Glomerular visceral epithelial cell (primary cell): ENCODE data around the gene RAPGEF5.

Experiments
- DNase-seq: peaks from one replicate; pipeline ENCODE4 v3.0.0-alpha.2; 2016; ENCODE audit errors: extremely low spot score

Gene RAPGEF5

DNA sequence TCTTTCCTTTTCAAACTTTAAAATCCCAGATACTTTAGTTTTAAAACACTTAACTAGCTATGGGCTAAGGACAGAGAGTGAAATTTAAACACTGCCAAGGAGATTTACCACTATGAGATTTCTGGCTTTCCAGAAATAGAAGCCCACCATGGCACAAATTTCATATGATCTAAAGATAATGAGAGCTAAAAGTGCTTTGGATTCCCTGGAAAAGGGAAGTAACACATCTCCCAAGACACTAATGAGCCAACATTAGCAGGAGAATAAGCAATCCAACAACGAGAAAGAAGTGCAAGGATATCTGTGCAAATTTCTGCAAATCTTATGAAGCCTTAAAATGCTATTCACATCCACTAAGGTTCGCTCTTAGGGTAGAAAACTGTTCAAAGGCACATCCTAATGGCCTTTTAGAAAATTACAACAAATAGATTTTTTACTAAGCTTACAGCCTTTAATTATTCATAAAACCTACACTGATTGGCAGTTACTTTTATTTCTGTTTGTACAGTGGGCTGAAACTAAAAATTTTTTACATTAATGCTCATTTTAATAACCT is 100.3 kb downstream of the RAPGEF5 start:
- DNase-seq = no peak

DNA sequence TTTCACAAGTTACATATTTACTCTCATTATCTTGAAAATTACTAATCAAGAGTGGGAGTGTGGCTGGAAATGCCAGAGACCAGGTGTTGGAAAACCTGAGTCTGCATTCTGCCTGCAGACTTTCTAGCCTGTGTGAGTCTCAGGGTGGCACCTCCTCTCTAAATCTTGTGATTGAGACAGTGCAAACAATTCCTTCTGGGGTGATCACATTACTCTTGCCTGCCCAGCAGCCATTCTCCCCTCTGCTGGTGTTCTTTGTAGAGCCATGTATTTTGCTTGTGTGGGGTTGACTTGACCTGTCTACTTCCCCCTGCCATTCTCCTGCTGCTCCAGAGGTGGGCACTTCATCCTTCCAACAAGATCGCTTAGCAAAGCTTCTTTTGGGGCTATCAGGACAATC is 101.1 kb downstream of the RAPGEF5 start:
- no peak for DNase-seq

DNA sequence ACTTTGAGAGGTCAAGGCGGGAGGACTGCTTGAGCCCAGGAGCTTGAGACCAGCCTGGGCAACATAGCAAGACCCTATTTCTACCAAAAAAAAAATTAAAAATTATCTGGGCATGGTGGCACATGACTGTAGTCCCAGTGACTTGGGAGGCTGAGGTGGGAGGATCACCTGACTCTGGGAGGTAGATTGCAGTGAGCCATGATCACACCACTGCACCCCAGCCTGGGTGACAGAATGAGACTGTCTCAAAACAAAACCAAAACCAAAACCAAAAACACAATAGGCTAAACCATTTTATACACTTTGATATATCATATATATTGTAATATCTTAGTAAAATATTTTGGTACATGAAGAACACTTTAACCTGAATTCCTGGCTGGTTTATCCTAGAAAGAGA is 101.6 kb downstream of the RAPGEF5 start:
- DNase-seq = no peak

DNA sequence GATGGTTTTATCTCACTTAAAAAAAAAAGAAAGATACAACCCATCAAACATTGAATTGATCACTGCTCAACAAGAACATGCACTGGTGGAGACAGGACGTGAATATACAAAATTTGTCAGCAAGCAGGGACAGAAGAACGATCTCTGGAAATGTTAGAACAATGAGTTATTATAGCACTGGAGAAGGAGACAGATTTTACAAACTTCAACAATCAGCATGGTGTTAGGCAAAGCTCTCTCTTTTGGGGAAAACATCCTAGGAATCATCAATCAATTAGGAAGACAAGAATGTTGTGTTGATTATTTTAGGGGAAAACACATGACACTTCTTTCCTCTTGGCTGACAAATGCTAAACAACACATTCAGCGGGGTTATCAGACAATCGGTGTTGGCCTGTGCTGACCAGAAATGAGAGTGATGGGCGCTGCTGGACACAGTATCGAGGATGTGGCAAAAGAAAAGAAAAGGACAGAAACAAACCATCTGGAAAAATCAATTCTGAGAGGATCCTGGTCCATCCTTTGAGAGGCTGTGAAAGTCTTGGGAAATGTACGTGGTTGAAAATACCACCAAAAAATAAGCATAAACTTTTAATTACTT is 103.9 kb downstream of the RAPGEF5 start:
- no peak for DNase-seq

DNA sequence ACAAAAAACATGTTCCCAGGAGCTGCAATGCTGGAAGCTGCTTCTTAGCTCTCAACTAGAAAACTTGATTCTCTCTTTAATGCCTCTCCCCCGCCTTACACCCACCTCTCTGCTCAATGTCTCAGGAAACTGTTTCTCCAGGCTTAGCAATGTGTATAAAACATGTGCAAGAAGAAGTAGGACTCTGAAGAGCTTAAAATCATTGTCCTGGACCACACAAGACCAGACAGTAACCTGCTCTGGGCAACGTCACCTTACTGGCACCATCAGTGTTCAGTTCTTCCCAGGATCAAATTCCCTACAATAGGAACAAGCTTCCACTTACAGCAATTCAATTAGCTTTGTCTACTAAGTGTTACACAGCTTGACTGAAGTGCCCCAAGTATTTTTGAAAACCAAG is 104.9 kb downstream of the RAPGEF5 start:
- DNase-seq = no peak

DNA sequence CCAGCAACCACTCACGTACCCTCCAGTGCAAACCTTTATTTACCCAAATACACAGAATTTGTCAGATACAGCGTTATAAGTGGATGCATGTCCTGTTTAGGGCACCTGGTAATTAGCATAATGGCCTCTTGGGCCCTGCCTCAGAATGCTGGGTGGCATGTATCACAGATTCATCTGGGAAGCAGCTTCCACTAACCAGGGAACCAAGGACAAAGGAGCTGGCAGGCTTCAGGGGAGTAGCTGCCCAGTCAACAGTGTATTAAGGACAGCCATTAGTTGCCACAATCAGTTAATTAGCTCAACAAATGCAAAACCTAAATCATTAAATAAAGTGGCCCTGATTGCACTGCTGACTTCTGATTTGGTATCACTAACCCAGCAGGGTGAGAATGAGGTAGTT is 105.7 kb downstream of the RAPGEF5 start:
- no peak for DNase-seq

DNA sequence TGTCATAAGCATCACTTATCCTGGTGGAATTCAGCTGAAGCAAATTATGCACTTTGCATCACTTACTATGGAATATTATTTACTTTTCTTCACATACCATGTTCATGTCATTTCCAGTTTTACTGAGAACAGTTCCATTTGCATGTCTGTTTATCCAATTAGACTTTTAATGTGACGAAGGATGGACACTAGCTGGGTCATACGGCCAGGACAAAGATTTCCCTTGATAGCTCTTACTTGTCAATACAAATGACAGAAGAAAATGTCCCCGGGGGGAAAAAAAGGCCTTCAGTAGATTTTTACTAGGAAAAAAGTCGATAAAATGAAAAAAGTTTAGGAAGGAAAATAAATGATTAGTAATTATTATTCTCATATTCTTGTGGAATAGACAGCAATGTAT is 106.6 kb downstream of the RAPGEF5 start:
- no peak for DNase-seq

DNA sequence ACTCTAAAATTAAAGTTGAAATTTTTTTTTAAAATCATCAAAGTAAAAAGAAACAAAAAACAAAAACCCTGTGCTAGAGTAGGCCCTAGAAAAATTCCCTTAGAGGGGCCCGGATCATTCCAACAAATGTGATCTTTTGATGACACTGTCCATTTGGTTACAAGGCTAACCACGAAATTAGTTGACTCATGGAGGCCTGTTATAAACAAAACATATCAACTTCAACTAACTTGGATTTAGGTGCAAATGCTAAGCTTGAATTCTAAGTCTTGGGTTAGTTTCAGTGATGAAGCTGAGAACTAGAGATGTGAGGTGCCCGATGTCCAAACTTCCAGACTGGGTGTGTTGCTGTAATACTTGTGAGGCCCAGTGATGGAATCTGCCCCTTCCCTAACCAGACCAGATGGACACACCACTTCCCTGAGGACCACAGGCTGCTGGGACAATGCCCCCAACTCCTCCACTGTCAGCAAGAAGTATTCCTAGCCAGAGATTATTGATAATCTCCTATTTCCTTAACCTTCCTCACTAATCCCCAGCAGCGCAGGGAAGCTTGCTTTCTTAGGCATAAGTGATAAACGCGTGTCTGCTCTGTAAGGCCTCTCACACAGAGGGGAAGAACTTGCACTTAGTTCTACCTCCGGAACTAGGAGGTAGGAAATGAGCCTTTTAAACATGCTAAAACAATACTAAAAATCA is 108.7 kb downstream of the RAPGEF5 start:
- DNase-seq = no peak

DNA sequence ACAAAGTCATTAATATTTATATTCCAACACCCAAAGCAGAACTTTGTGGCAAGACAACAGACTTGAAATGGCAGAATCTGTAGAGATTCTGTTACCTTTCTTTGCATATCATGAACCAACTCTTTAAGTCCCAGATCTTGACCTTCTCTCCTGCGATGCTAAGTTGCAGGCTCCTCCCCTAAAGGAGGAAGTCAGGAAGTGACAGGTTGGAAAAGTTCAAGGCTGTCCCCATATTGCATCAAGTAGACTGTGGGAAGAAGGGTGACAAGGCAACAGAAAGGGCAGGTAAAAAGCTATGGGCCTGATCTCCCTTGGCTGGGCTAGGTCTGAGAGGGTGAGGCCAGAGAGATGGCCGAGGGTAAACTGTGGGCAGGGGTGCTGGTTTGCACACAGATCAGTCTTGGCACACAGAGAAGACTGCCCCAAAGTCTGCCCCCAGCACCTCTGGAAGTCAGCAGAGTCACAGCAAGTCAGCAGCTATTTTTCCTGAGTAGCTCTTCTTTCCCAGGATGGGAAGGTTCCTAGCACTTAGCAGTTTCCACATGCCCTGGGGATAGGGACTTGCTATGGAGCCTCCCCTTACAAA is 115.1 kb downstream of the RAPGEF5 start:
- DNase-seq = no peak

DNA sequence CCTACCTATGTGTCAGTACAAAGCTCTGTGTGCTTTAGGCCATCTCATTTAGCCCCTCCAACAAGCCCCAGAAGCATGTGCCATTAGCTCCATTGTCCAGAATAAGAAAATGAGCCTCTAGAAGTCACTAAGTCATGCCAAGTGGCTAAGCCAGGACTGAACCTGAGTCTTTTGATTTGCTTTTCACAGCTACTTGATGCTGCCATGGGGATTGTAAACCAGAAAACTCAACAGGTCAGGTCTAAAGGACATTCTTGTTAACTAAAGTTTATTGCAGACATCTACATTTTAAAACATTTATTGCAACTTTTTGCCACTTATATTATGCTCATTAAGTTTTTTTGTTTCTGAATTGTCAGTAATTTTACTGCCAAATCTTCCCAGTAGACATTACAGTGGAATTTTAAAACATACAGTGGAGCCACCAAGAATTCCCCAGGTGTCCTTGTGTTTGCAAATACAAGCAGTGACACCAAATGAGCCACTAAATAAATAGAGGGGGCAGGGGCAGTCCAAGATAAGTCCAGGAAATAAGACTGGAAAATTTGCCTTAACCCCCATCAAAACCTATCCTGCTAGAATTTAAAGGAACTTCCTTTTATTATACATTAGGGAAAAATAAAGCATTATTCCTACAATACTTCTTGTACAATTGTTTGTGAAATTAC is 115.9 kb downstream of the RAPGEF5 start:
- no peak for DNase-seq

DNA sequence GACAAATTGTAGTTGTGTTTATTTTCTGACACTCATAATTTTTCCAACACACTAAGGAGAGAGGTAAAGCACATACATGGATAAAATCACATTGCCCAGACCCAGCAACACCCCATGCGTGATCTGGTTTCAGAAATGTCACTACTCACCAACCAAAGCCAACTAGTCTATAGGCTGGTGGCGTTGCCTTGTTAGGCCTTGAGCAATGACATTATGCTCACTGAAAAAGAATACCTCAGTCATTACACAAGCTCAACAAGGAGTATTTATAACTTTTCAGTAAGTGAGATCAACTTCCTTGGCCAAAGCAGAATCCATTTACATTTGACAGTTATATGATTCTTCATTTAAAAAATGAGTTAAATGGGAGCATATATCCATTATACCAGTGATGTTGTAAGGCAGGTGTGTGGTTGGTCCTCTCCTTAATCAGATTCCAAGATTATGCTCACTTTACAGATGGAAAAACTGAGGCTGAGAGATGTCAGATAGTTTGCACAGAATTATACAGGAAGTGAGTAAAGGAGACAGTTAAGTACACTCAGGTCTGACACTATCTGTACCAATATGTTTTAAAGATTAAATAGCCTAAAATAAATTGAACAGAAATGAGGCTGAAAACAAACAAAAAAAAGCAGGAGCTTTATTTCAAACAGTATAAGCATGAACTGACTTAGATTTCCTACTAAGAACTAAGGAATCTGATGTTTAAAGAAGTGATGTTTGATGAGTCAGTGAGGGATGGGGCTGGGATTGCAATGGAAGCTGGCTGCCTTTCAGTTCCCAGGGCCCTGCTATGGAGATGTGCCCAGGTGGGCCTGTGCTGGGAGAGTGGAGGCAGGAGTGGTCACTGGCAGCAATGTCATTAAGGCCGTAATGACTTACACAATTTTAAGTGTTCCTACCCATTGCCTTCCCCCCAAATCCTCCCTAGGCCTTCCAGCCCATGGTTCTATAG is 118.3 kb downstream of the RAPGEF5 start:
- DNase-seq = no peak

DNA sequence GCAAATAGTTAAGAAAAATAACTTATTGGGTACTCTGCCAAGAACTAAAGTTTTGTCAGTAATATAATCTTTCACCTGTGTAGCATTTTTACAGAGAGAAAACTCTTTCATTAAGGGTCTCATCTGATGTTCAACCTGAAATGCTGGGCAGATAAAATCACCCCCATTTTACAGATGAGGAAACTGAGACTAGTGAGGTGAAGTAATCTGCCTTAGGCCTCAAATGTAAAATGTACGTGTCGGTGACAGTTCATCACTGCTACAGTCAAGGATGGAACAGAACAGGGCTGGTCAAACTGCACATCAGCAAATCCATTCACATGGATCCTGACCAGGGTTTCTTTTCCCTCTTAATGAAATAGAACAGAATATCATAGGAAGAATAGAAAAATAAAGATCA is 121.8 kb downstream of the RAPGEF5 start:
- DNase-seq = no peak

DNA sequence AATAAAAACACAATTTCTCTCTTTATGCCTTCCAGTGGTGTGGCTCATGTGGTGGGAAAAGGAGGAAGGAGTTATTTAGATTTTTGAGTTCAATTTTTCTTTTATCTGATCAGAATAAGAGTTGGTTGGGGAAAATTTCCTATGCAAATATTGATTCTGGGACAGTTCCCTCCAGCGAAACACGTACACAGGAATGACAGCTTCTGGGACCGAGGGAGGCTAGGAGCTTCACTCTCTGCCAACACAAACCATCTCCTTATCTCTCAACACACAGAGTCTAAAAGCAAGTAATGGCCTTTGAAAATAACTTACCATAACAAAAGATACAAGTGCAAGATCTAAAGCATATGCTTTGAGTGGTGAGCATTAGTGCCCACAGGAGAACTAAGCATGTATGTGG is 122.7 kb downstream of the RAPGEF5 start:
- no peak for DNase-seq

DNA sequence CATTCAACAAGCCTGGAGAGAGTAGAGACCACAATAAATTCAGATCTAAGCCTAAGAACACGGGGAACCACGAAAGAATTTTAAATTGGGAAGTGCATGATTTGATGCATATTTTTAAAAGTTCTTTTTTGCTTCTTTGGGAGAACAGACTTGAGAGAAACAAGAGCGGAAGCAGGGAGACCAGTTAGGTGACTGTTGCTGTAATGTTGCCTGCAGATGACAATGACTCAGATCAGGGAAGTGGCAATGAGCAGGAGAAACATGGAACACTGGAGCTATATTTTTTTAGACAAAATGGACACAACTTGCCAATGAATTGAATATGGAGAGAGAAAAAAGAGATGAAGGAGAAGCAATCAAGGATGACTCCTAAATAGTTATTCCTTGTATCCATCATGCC is 125.1 kb downstream of the RAPGEF5 start:
- no peak for DNase-seq

DNA sequence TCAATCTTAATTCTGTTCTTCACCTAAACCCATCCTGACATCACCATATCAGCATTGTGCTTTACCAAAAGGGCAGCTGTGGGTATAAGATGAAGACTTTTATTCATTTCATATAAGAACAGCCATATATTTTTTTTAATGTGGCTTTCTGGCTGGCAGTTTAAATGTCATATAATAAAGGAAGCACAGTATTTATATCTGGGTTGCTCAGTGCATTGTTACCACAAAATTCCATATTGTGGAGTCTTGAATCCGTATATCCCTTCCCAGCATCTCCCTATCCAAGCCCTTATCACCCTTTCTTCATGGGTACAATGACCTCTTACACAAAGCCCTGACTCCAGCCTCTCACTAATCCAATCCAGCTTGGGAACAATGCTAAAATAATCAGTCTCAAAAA is 125.8 kb downstream of the RAPGEF5 start:
- no peak for DNase-seq

DNA sequence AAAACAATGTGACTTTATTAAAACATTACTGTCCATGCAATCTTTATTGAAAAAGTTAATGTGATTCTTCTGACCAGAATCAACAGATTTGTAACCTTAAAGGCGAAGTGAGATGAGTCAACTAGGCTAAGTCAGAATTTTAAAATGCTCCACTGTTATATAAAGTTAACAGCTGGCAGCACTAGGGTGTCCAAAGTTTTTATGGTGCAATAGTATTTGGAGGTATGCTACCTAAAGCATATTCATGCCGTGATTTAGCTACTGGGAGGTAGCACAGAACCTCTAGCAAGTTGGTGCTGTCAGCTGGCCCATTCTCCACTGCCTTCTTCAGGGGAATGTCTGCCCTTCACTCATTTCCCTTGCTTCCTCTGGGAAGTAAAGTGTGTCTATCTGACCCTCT is 126.7 kb downstream of the RAPGEF5 start:
- no peak for DNase-seq

DNA sequence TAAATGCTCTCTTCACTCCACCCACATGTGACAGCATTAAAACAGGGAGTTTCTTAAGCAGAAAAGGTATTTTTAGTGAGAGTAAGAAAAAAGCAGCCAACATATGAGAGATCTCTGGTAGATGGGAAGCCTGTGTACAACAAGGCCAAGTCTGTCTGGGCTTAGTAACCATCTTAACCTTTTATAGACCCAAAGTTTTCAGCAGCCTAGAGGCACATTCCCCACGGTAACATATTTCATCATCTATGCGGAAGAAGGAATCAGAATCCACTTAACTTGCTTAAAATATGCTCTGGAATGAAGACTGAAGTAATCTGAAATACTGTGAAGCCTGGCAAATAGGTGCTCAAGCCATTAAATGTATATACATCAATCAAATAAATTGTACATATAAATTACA is 127.8 kb downstream of the RAPGEF5 start:
- DNase-seq = no peak

DNA sequence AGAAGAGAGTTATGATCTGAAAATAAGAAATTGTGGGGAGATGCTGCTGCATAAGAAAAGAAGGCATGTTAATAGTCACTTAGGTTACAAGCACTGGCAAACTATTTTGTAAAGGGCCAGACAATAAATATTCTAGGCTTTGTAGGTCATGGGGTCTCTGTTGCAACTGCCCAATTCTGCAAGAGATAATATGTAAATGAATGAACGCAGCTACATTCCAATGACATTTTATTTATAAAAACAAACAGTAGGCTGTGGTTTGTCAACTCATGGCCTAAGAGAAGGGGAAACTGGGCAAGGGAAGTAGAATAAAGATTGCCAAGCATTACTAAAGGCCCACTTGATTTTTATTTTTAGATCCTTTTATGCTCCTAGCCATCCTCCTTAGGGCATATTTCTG is 133.1 kb downstream of the RAPGEF5 start:
- DNase-seq = no peak

DNA sequence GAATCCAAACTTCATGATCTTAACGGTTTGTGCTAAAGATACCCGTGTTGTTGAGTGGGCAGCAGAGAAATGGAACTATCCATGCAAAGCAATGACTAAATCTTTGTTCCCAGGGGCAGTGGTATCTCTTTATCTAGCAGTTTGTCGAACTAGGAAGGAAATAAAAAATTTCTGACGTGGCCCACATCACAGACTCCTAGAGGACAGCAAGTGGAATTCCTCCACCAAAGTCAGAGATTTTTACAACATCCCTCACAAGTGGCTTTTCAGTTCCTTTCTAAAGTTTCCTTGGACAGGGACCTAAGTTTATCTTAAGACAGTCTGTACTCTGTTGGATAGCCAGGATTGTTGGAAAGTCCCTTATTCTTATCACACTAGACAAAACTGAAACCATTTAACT is 136.0 kb downstream of the RAPGEF5 start:
- no peak for DNase-seq

DNA sequence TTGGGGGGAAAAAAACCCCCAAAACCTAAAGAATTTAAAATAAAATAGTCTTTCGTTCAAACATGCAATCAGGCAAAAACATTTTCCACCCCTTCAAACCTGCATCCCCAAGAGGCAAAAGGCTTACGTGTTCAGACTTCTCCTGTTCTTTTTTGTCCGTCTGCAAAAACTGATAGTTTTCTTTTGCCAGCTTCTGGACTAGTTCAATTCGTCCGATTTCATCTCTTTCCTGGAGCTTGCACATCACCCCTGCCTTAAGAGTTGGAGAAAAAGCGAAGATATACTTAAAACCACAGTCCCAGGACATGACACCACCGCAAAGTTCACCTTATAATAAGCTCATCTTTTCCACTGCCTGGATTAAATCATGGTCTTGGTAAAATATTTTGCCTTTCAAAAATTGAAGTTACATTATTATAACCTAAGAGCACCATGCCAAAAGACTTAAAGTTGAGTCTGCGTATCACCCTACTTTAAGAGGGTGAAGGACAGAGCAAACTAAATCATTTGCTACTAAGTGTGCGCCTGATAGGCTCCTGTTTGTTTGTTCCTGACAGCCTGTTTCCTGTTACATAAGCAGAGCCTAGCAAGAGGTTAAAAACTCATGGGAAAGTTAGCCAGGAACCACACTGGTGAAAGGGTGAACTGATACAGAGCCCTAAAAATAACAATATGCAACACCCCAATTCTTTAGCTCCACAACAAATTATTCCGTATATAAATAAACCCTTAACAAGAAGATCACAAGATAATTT is 137.0 kb downstream of the RAPGEF5 start:
- DNase-seq = no peak

DNA sequence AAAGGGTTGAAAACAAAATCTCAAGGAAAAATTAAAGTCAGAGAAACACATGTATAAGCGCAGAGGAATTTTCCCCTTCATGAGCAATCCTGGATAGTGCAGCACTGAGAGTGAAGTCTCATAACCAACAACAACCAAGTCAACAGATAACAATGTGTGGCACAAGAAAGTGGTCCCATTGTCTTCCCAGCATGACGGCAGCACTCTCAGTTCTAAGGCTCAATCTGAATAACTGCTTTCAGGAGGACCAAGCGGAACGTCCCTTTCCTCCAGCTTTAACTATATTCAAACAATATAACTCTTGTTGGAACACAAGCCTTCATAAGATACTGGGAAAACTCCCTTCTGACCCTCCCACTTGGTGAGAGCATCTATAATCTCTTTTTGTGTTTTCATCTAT is 137.9 kb downstream of the RAPGEF5 start:
- no peak for DNase-seq
